ENCODE data around the gene SEMA3F. TPM values are rescaled to one million over a fixed set of nuclear protein-coding genes. Genes with fewer than 3 reads are reported as not detected.

Gene SEMA3F
- total RNA-seq, 1 donor from 2014 or later = 48.0 TPM

GRCh38 chr3:50182533-50183099 lies 27.5 kb downstream of the SEMA3F start:
- H3K9me3 Mint-ChIP-seq = no peaks in the 10 kb centered on the region
- no peak overlapping the region for H3K27ac Mint-ChIP-seq
- H3K4me1 Mint-ChIP-seq (ENCODE audit: unreplicated experiment) = peaks cover 4% of the 10 kb centered on the region
- H3K36me3 Mint-ChIP-seq = peaks cover 10% of the 10 kb centered on the region
- no peaks in the 10 kb centered on the region for H3K27me3 Mint-ChIP-seq
- no peak overlapping the region for H3K4me3 Mint-ChIP-seq
- TF ChIP-seq, protein P1, sequence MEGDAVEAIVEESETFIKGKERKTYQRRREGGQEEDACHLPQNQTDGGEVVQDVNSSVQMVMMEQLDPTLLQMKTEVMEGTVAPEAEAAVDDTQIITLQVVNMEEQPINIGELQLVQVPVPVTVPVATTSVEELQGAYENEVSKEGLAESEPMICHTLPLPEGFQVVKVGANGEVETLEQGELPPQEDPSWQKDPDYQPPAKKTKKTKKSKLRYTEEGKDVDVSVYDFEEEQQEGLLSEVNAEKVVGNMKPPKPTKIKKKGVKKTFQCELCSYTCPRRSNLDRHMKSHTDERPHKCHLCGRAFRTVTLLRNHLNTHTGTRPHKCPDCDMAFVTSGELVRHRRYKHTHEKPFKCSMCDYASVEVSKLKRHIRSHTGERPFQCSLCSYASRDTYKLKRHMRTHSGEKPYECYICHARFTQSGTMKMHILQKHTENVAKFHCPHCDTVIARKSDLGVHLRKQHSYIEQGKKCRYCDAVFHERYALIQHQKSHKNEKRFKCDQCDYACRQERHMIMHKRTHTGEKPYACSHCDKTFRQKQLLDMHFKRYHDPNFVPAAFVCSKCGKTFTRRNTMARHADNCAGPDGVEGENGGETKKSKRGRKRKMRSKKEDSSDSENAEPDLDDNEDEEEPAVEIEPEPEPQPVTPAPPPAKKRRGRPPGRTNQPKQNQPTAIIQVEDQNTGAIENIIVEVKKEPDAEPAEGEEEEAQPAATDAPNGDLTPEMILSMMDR (conservative IDR thresholded peaks at IDR 0.05) = no peak
- DNase-seq (ENCODE audit: extremely low spot score, unreplicated experiment) = no peak

- Mint-ChIP-seq H3K9me3 (no peaks in the 10 kb centered on the region), H3K36me3 (peaks cover 10% of the 10 kb centered on the region), H3K27ac (no peak overlapping the region), H3K4me1 (ENCODE audit: unreplicated experiment) (peaks cover 4% of the 10 kb centered on the region), H3K4me3 (no peak overlapping the region), H3K27me3 (no peaks in the 10 kb centered on the region)
- no peak for DNase-seq (ENCODE audit: extremely low spot score, unreplicated experiment)
- TF ChIP-seq, protein P1 (conservative IDR thresholded peaks at IDR 0.05) = no peak
These were observed 28.6 kb downstream of the SEMA3F start for GRCh38 chr3:50183755-50184154.

- no peak overlapping the region for H3K4me3 Mint-ChIP-seq
- TF ChIP-seq, protein P1 (conservative IDR thresholded peaks at IDR 0.05) = no peak
- no peaks in the 10 kb centered on the region for H3K27me3 Mint-ChIP-seq
- no peaks in the 10 kb centered on the region for H3K9me3 Mint-ChIP-seq
- peaks cover 10% of the 10 kb centered on the region for H3K36me3 Mint-ChIP-seq
- H3K27ac Mint-ChIP-seq = no peak overlapping the region
- H3K4me1 Mint-ChIP-seq (ENCODE audit: unreplicated experiment) = peaks cover 8% of the 10 kb centered on the region
- DNase-seq (ENCODE audit: extremely low spot score, unreplicated experiment) = no peak
These were observed 29.3 kb downstream of the SEMA3F start for GRCh38 chr3:50184242-50184978.

GRCh38 chr3:50185230-50185629 lies 30.1 kb downstream of the SEMA3F start:
- no peak for DNase-seq (ENCODE audit: extremely low spot score, unreplicated experiment)
- Mint-ChIP-seq H3K27ac (no peak overlapping the region), H3K4me3 (no peak overlapping the region), H3K27me3 (no peaks in the 10 kb centered on the region), H3K4me1 (ENCODE audit: unreplicated experiment) (peaks cover 5% of the 10 kb centered on the region), H3K9me3 (no peaks in the 10 kb centered on the region), H3K36me3 (peaks cover 6% of the 10 kb centered on the region)
- TF ChIP-seq, protein P1 (conservative IDR thresholded peaks at IDR 0.05) = no peak

DNA sequence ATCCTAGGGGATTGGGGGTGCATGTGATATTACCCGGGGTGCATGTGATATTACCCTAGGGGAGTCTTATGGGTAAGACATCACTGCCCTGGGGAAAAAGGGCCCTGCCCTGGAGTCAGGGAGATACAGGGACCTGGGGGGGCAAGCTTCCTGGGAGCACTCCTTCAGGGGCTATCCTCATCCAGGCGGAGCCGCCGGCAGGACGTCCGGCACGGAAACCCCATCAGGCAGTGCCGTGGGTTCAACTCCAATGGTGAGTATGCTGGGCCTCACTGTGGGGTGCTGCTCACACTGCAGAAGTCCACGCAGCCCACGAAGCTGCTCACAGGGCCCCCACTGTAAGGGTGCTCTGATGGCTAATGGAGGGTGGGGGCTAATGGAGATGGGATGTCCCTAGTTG lies 31.0 kb downstream of the SEMA3F start:
- Mint-ChIP-seq H3K27ac (no peak overlapping the region), H3K4me1 (ENCODE audit: unreplicated experiment) (peaks cover 5% of the 10 kb centered on the region), H3K36me3 (peaks cover 6% of the 10 kb centered on the region), H3K27me3 (no peaks in the 10 kb centered on the region), H3K9me3 (no peaks in the 10 kb centered on the region), H3K4me3 (no peak overlapping the region)
- TF ChIP-seq, protein P1 (conservative IDR thresholded peaks at IDR 0.05) = no peak
- no peak for DNase-seq (ENCODE audit: extremely low spot score, unreplicated experiment)

Measured in type B pancreatic cell (in vitro differentiated cells).